Keratinocyte (primary cell): ENCODE measurements around the gene PLSCR1. TPM values are rescaled to one million over a fixed set of nuclear protein-coding genes. Genes with fewer than 3 reads are reported as not detected.
A peak's percentile ranks its signal among the peaks of the same experiment; 100 is the strongest.

Experiments
- DNase-seq: peaks from one replicate; pipeline ENCODE4 v3.0.0-alpha.2; 2011; ENCODE audit warnings: low read depth, missing footprints, low spot score
- FAIRE-seq: peaks from 2 replicates; lab custom pipeline; 2011; peaks lifted over from hg19 to GRCh38; lab: Jason Lieb, UNC
- H2AFZ ChIP-seq: 2 replicates; pipeline ENCODE4 v1.6.0; 2012; ENCODE audit warnings: low read length, control low read depth, inconsistent platforms; ENCODE audit not compliant: control insufficient read depth
- H3K27ac ChIP-seq: 2 replicates; pipeline ENCODE4 v1.5.1; 2011; ENCODE audit warnings: low read length; ENCODE audit not compliant: control insufficient read depth, insufficient read depth
- H3K27me3 ChIP-seq: 3 replicates; pipeline ENCODE4 v1.6.0; 2011; ENCODE audit warnings: low read length; ENCODE audit not compliant: control insufficient read depth, insufficient read depth; ENCODE audit errors: extremely low read depth
- H3K36me3 ChIP-seq, 2 experiments: 2 replicates in 1 of 2; 3 replicates in 1 of 2; pipeline ENCODE4 v1.5.1; 2011; ENCODE audit warnings: low read length in 2 of 2, mild to moderate bottlenecking in 1 of 2; ENCODE audit not compliant: control insufficient read depth in 2 of 2, insufficient read depth in 2 of 2; ENCODE audit errors: extremely low read depth in 1 of 2
- H3K4me1 ChIP-seq: 3 replicates; pipeline ENCODE4 v1.5.1; 2011; ENCODE audit warnings: low read length; ENCODE audit not compliant: control insufficient read depth, insufficient read depth; ENCODE audit errors: extremely low read depth
- H3K4me2 ChIP-seq: 3 replicates; pipeline ENCODE4 v1.6.0; 2011; ENCODE audit warnings: low read depth, low read length; ENCODE audit not compliant: control insufficient read depth, insufficient read depth; ENCODE audit errors: extremely low read depth
- H3K4me3 ChIP-seq, 3 experiments: fragments of 200-600 bp in 1 of 3; sonication (generic) in 1 of 3; 2 replicates in 2 of 3; 3 replicates in 1 of 3; pipeline ENCODE4 v1.5.1; 2011 to 2016; ENCODE audit warnings: low read length in 3 of 3, mild to moderate bottlenecking in 3 of 3, control low read depth in 2 of 3, inconsistent platforms in 1 of 3, low read depth in 1 of 3, mixed read lengths in 1 of 3, mixed run types in 1 of 3, moderate library complexity in 1 of 3; ENCODE audit not compliant: control insufficient read depth in 2 of 3, insufficient read depth in 2 of 3; ENCODE audit errors: extremely low read depth in 1 of 3
- H3K79me2 ChIP-seq: 2 replicates; pipeline ENCODE4 v1.6.0; 2012; ENCODE audit warnings: low read length; ENCODE audit not compliant: control insufficient read depth, insufficient read depth
- H3K9ac ChIP-seq: 3 replicates; pipeline ENCODE4 v1.6.0; 2011; ENCODE audit warnings: low read length; ENCODE audit not compliant: control insufficient read depth, insufficient read depth; ENCODE audit errors: extremely low read depth
- H3K9me1 ChIP-seq: 3 replicates; pipeline ENCODE4 v1.6.0; 2011; ENCODE audit warnings: low read length; ENCODE audit not compliant: control insufficient read depth, insufficient read depth; ENCODE audit errors: extremely low read depth
- H3K9me3 ChIP-seq: 2 replicates; pipeline ENCODE4 v1.5.1; 2012; ENCODE audit warnings: low read depth, low read length; ENCODE audit not compliant: control insufficient read depth
- H4K20me1 ChIP-seq: 3 replicates; pipeline ENCODE4 v1.6.0; 2011; ENCODE audit warnings: low read length; ENCODE audit not compliant: control insufficient read depth, insufficient read depth; ENCODE audit errors: extremely low read depth
- EZH2 ChIP-seq: IDR thresholded peaks from one replicate; pipeline ENCODE4 v1.6.1; 2012; ENCODE audit warnings: inconsistent platforms, mild to moderate bottlenecking, low read length, moderate library complexity
- dilution Hi-C: fragments of 300-500 bp; cut with MboI; formaldehyde crosslinking; loops from one replicate; pipeline ENCODE4 v1.7.0; 2020; ENCODE audit warnings: low sequenced_read_pairs; ENCODE audit not compliant: extremely low pct_ligation_motif_present
- polyA plus RNA-seq, 5 experiments: library from polyadenylated mRNA; depleted of rRNA in 3 of 5; stranded (reverse) in 3 of 5; stranded (forward) in 1 of 5; unstranded in 1 of 5; fragments of >200 nt; gene quantifications; 1 replicate in 1 of 5; 2 replicates in 3 of 5; 3 replicates in 1 of 5; pipeline versions ENCODE4 v1.2.1 to v1.2.3, GENCODE V29; 2011 to 2012; ENCODE audit warnings: missing spikeins in 2 of 5, low read depth in 1 of 5, low replicate concordance in 1 of 5
- TF ChIP-seq, protein P1 (sequence below), 3 experiments: IDR thresholded peaks in 1 of 3; conservative IDR thresholded peaks in 1 of 3; optimal IDR thresholded peaks in 1 of 3; 2 replicates in 2 of 3; 3 replicates in 1 of 3; pipeline versions ENCODE3 to v1.5.1; 2011; ENCODE audit warnings: low read length in 3 of 3, mild to moderate bottlenecking in 3 of 3, moderate library complexity in 2 of 3, control low read depth in 1 of 3, inconsistent platforms in 1 of 3; ENCODE audit not compliant: insufficient read depth in 2 of 3; ENCODE audit errors: extremely low read depth in 1 of 3

PLSCR1 gene
- polyA plus RNA-seq, 1 donor (not counting 4 experiments of a cell fraction or from before 2014, with no cell fraction given): 77.6 TPM

DNA sequence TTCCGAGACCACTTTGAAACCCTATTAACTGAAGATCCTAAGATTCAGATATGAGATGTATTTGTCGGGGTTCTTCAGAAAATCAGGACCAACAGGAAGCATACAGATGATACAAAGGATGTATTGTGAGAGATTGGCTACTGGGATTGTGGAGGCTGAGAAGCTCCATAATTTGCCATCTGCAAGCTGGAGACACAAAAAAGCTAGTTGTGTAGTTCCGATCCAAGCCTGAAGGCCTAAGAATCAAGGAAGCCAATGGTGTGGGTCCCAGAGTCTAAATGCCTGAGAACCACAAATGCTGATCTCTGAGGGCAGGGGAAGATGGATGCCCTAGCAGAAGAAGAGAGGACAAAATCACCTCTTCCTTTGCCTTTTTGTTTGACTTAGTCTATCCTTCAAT is 10.9 kb upstream of the PLSCR1 start:
- TF ChIP-seq, protein P1, sequence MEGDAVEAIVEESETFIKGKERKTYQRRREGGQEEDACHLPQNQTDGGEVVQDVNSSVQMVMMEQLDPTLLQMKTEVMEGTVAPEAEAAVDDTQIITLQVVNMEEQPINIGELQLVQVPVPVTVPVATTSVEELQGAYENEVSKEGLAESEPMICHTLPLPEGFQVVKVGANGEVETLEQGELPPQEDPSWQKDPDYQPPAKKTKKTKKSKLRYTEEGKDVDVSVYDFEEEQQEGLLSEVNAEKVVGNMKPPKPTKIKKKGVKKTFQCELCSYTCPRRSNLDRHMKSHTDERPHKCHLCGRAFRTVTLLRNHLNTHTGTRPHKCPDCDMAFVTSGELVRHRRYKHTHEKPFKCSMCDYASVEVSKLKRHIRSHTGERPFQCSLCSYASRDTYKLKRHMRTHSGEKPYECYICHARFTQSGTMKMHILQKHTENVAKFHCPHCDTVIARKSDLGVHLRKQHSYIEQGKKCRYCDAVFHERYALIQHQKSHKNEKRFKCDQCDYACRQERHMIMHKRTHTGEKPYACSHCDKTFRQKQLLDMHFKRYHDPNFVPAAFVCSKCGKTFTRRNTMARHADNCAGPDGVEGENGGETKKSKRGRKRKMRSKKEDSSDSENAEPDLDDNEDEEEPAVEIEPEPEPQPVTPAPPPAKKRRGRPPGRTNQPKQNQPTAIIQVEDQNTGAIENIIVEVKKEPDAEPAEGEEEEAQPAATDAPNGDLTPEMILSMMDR (optimal IDR thresholded peaks at IDR 0.05 in 1 of 3, IDR thresholded peaks at IDR 0.05 in 1 of 3, conservative IDR thresholded peaks at IDR 0.05 in 1 of 3; ENCODE audit: extremely low read depth in 1 of 3, insufficient read depth in 2 of 3, low read length in 3 of 3): no peak
- TF ChIP-seq EZH2: no peak
- Histone ChIP-seq H3K9ac (no peak overlapping the region), H3K36me3 (no peaks in the 10 kb centered on the region), H3K9me1 (no peaks in the 10 kb centered on the region), H3K4me1 (peaks cover 19% of the 10 kb centered on the region), H3K9me3 (no peaks in the 10 kb centered on the region), H4K20me1 (no peaks in the 10 kb centered on the region), H3K4me3 (no peak overlapping the region), H3K27me3 (no peaks in the 10 kb centered on the region), H3K79me2 (no peaks in the 10 kb centered on the region), H2AFZ (no peak overlapping the region), H3K4me2 (no peak overlapping the region), H3K27ac (no peak overlapping the region)
- dilution Hi-C loops: no loop called here
- FAIRE-seq: peak; percentile 29
- no peak for DNase-seq

DNA sequence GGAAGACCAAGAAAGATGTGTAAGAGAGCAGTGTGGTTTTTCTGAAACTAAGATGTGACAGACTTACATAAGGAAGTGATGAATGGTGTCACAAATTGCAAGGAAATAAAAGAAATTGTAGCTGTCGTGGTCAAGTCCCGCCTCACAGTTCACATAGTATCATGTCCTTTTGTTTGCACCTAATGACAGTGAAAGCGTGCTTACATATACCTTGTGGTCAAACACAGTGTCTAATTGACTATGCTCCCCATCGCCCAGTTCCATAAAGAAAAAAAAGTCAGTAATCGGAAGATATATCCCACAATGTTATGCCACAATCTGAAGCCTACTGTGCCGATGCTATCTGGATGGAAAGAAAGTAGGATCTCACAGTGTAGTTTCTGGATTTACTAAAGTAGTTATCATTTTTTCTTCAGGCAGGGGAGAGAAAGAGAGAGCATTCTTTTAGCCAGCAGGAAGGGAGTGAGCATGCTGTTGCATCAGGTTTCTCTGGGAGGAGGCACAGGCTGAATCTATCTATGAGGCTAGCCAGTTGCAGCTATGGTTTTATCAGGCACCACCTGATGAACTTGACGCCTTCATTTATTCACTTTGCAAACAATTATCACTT is 9.8 kb upstream of the PLSCR1 start:
- no peaks in the 10 kb centered on the region for H3K36me3 ChIP-seq
- H4K20me1 ChIP-seq: no peaks in the 10 kb centered on the region
- TF ChIP-seq, protein P1 (optimal IDR thresholded peaks at IDR 0.05 in 1 of 3, IDR thresholded peaks at IDR 0.05 in 1 of 3, conservative IDR thresholded peaks at IDR 0.05 in 1 of 3; ENCODE audit: extremely low read depth in 1 of 3, insufficient read depth in 2 of 3, low read length in 3 of 3): no peak
- TF ChIP-seq EZH2: no peak
- no peak overlapping the region for H3K4me2 ChIP-seq
- no peak overlapping the region for H3K27ac ChIP-seq
- DNase-seq (no peak), FAIRE-seq (peak; percentile 49)
- no peaks in the 10 kb centered on the region for H3K9me1 ChIP-seq
- no peaks in the 10 kb centered on the region for H3K79me2 ChIP-seq
- no peak overlapping the region for H3K9ac ChIP-seq
- H3K4me3 ChIP-seq: no peak overlapping the region
- dilution Hi-C loops: no loop called here
- H3K4me1 ChIP-seq: peaks cover 21% of the 10 kb centered on the region
- H3K9me3 ChIP-seq: no peaks in the 10 kb centered on the region
- no peak overlapping the region for H2AFZ ChIP-seq
- H3K27me3 ChIP-seq: no peaks in the 10 kb centered on the region
